Bronchial epithelial cell (primary cell): ENCODE results near the gene SLC25A22. TPM values are rescaled to one million over a fixed set of nuclear protein-coding genes. Genes with fewer than 3 reads are reported as not detected.

Experiments used
- DNase-seq: peaks from one replicate; pipeline ENCODE4 v3.0.0-alpha.2; 2010; ENCODE audit warnings: low read depth
- FAIRE-seq: peaks from 2 replicates; lab custom pipeline; 2011; peaks lifted over from hg19 to GRCh38; lab: Jason Lieb, UNC
- H3K27me3 ChIP-seq: 2 replicates; pipeline ENCODE4 v1.5.1; 2011; ENCODE audit warnings: low read length; ENCODE audit not compliant: control insufficient read depth, insufficient read depth
- H3K36me3 ChIP-seq: 2 replicates; pipeline ENCODE4 v1.5.1; 2011; ENCODE audit warnings: low read length; ENCODE audit not compliant: control insufficient read depth, insufficient read depth
- H3K4me3 ChIP-seq: 2 replicates; pipeline ENCODE4 v1.5.1; 2011; ENCODE audit warnings: mild to moderate bottlenecking, low read depth, low read length, control low read depth
- total RNA-seq: library from RNA; depleted of rRNA; stranded (reverse); fragments of >200 nt; gene quantifications from 2 replicates; pipeline ENCODE4 v1.2.1, GENCODE V29; 2014
- TF ChIP-seq, protein P1 (sequence below): IDR thresholded peaks from 2 replicates; pipeline ENCODE4 v1.5.1; 2011; ENCODE audit warnings: mild to moderate bottlenecking, moderate library complexity, low read length, control low read depth, inconsistent platforms; ENCODE audit not compliant: insufficient read depth, severe bottlenecking

Gene SLC25A22
- total RNA-seq, 1 donor from 2014 or later: 5.3 TPM

DNA sequence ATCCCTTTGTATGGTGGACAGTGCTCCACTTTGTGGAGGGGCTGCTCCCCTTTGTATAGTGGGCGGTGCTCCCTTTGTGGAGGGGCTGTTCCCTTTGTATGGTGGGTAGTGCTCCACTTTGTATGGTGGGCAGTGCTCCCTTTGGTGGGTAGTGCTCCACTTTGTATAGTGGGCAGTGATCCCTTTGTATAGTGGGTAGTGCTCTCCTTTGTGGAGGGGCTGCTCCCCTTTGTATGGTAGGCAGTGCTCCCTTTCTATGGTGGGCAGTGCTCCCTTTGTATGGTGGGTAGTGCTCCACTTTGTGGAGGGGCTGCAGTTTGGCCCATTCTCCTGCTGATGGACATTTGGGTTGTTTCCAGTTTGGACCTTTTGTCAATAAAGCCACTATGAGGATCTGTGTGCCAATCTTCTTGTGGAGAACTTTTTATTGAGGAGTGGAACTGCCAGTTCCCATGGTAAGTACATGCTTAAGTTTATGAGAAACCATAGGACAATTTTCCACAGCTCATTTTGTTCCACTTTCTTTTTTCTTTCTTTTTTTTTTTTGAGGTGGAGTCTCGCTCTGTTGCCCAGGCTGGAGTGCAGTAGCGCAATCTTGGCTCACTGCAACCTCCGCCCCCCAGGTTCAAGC is 55.4 kb downstream of the SLC25A22 start:
- TF ChIP-seq, protein P1, sequence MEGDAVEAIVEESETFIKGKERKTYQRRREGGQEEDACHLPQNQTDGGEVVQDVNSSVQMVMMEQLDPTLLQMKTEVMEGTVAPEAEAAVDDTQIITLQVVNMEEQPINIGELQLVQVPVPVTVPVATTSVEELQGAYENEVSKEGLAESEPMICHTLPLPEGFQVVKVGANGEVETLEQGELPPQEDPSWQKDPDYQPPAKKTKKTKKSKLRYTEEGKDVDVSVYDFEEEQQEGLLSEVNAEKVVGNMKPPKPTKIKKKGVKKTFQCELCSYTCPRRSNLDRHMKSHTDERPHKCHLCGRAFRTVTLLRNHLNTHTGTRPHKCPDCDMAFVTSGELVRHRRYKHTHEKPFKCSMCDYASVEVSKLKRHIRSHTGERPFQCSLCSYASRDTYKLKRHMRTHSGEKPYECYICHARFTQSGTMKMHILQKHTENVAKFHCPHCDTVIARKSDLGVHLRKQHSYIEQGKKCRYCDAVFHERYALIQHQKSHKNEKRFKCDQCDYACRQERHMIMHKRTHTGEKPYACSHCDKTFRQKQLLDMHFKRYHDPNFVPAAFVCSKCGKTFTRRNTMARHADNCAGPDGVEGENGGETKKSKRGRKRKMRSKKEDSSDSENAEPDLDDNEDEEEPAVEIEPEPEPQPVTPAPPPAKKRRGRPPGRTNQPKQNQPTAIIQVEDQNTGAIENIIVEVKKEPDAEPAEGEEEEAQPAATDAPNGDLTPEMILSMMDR: no peak
- no peak overlapping the region for H3K4me3 ChIP-seq
- H3K27me3 ChIP-seq: no peaks in the 10 kb centered on the region
- FAIRE-seq (peak; percentile 72), DNase-seq (no peak)
- no peaks in the 10 kb centered on the region for H3K36me3 ChIP-seq

DNA sequence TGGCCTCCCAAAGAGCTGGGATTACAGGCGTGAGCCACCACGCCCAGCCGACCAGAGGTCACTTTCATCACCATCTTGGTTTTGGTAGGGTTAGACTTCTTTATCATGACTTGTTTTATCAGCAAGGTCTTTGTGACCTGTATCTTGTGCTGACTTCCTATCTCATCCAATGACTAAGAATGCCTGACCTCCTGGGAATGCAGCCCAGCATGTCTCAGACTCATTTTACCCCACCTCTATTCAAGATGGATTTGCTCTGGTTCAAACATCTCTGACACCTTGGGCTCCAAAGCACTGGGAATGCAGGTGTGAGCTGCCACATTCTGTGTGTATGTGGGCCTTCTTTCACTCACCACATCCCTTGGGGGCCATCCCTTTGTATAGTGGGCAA is 55.9 kb downstream of the SLC25A22 start:
- FAIRE-seq (peak; percentile 13), DNase-seq (peak; percentile 43)
- TF ChIP-seq, protein P1: no peak
- H3K4me3 ChIP-seq: no peak overlapping the region
- no peaks in the 10 kb centered on the region for H3K27me3 ChIP-seq
- no peaks in the 10 kb centered on the region for H3K36me3 ChIP-seq

Other genes with a start within 250 kb of the SLC25A22 start
- 0.90 and 1.1 TPM in 2 replicates for gene LMNTD2, start 237.5 kb downstream of the SLC25A22 start, total RNA-seq
- 44.4 and 45.5 TPM in 2 replicates for gene RASSF7, start 237.3 kb downstream of the SLC25A22 start, total RNA-seq
- gene PHRF1, start 221.8 kb downstream of the SLC25A22 start, total RNA-seq: 21.1 and 26.1 TPM in 2 replicates
- 15.3 and 18.2 TPM in 2 replicates for gene IRF7, start 182.3 kb downstream of the SLC25A22 start, total RNA-seq
- gene CDHR5, start 173.3 kb downstream of the SLC25A22 start, total RNA-seq: not detected in 2 replicates
- gene SCT, start 171.1 kb downstream of the SLC25A22 start, total RNA-seq: not detected in 2 replicates
- gene DRD4, start 161.0 kb downstream of the SLC25A22 start, total RNA-seq: 0.13 TPM in 1 of 2 replicates, not detected in the other
- gene DEAF1, start 103.1 kb downstream of the SLC25A22 start, total RNA-seq: 23.4 and 26.9 TPM in 2 replicates
- 9.0 and 28.8 TPM in 2 replicates for gene TMEM80, start 102.5 kb downstream of the SLC25A22 start, total RNA-seq
- gene EPS8L2, start 92.0 kb downstream of the SLC25A22 start, total RNA-seq: 105 and 169 TPM in 2 replicates
- 251 and 253 TPM in 2 replicates for gene TALDO1, start 50.8 kb downstream of the SLC25A22 start, total RNA-seq
- gene GATD1, start 20.8 kb downstream of the SLC25A22 start, total RNA-seq: 17.9 and 18.7 TPM in 2 replicates
- not detected in 2 replicates for gene CEND1, start 8.2 kb downstream of the SLC25A22 start, total RNA-seq
- gene PIDD1, start 7.0 kb upstream of the SLC25A22 start, total RNA-seq: 4.4 and 5.0 TPM in 2 replicates
- gene RPLP2, start 11.7 kb upstream of the SLC25A22 start, total RNA-seq: 211 and 353 TPM in 2 replicates
- 9.0 and 15.6 TPM in 2 replicates for gene PNPLA2, start 20.6 kb upstream of the SLC25A22 start, total RNA-seq
- gene CRACR2B, start 29.6 kb upstream of the SLC25A22 start, total RNA-seq: 0.51 and 0.53 TPM in 2 replicates
- gene CD151, start 34.7 kb upstream of the SLC25A22 start, total RNA-seq: 321 and 324 TPM in 2 replicates
- gene POLR2L, start 44.2 kb upstream of the SLC25A22 start, total RNA-seq: 8.7 and 51.6 TPM in 2 replicates
- gene TSPAN4, start 44.6 kb upstream of the SLC25A22 start, total RNA-seq: 50.8 and 71.6 TPM in 2 replicates
- 34.1 and 42.6 TPM in 2 replicates for gene CHID1, start 112.5 kb upstream of the SLC25A22 start, total RNA-seq
- 9.5 and 17.8 TPM in 2 replicates for gene AP2A2, start 127.6 kb upstream of the SLC25A22 start, total RNA-seq
- under 0.01 TPM in 1 of 2 replicates, not detected in the other for gene MUC6, start 238.4 kb upstream of the SLC25A22 start, total RNA-seq